GM23338 (cell line): ENCODE measurements around the gene LMBRD1. TPM values are rescaled to one million over a fixed set of nuclear protein-coding genes. Genes with fewer than 3 reads are reported as not detected.

Experiments used
- ATAC-seq: fragments of 200-7000 bp; cut with Tn5 transposase; 3 replicates; pipeline ENCODE4 v1.9.1; 2020
- DNase-seq: peaks from one replicate; pipeline ENCODE4 v3.0.0-alpha.2; 2015; ENCODE audit warnings: low spot score
- H2AFZ ChIP-seq: fragments of 200-600 bp; sonication (generic); 2 replicates; pipeline ENCODE4 v1.8.0; 2016; ENCODE audit warnings: antibody characterized with exemption, mild to moderate bottlenecking, moderate library complexity
- H3F3A ChIP-seq: fragments of 200-600 bp; sonication (generic); replicated peaks from 2 replicates; pipeline ENCODE4 v1.8.0; 2017; ENCODE audit warnings: antibody characterized with exemption, mixed run types, low read depth
- H3K27ac ChIP-seq: fragments of 200-600 bp; sonication (generic); 2 replicates; pipeline ENCODE4 v1.6.1; 2016; ENCODE audit warnings: low read depth
- H3K27me3 ChIP-seq: fragments of 200-600 bp; sonication (generic); 2 replicates; pipeline ENCODE4 v1.8.0; 2016; ENCODE audit warnings: mild to moderate bottlenecking, mixed run types, moderate library complexity; ENCODE audit not compliant: insufficient read depth
- H3K36me3 ChIP-seq: fragments of 200-600 bp; sonication (generic); 2 replicates; pipeline ENCODE4 v1.8.0; 2016; ENCODE audit warnings: mild to moderate bottlenecking; ENCODE audit not compliant: insufficient read depth
- H3K4me1 ChIP-seq: fragments of 200-600 bp; sonication (generic); 2 replicates; pipeline ENCODE4 v1.8.0; 2016; ENCODE audit warnings: mild to moderate bottlenecking, moderate library complexity; ENCODE audit not compliant: insufficient read depth
- H3K4me2 ChIP-seq: fragments of 200-600 bp; sonication (generic); 2 replicates; pipeline ENCODE4 v1.7.1; 2017; ENCODE audit warnings: mixed run types
- H3K4me3 ChIP-seq: fragments of 200-600 bp; sonication (generic); 2 replicates; pipeline ENCODE4 v1.6.1; 2016; ENCODE audit warnings: mixed run types
- H3K79me2 ChIP-seq: fragments of 200-600 bp; sonication (generic); replicated peaks from 2 replicates; pipeline ENCODE4 v1.8.0; 2017; ENCODE audit warnings: mild to moderate bottlenecking; ENCODE audit not compliant: insufficient read depth
- H3K9me2 ChIP-seq: fragments of 200-600 bp; sonication (generic); 2 replicates; pipeline ENCODE4 v1.8.0; 2017; ENCODE audit not compliant: insufficient read depth
- H4K20me1 ChIP-seq: fragments of 200-600 bp; sonication (generic); replicated peaks from 2 replicates; pipeline ENCODE4 v1.8.0; 2017; ENCODE audit warnings: mild to moderate bottlenecking; ENCODE audit not compliant: insufficient read depth
- H3K27ac Mint-ChIP-seq: 2 replicates; pipeline ENCODE4 v1.8.0; 2020; ENCODE audit warnings: inconsistent platforms, mild to moderate bottlenecking, moderate library complexity, mixed read lengths
- H3K27me3 Mint-ChIP-seq: 3 replicates; pipeline ENCODE4 v1.8.0; 2022; ENCODE audit warnings: low read depth, mild to moderate bottlenecking, moderate library complexity, mixed read lengths, inconsistent platforms; ENCODE audit not compliant: insufficient read depth, poor library complexity
- H3K36me3 Mint-ChIP-seq: 3 replicates; pipeline ENCODE4 v1.8.0; 2021; ENCODE audit warnings: low read depth, mild to moderate bottlenecking, inconsistent platforms, moderate library complexity, mixed read lengths
- H3K4me1 Mint-ChIP-seq: 3 replicates; pipeline ENCODE4 v1.8.0; 2020; ENCODE audit warnings: mild to moderate bottlenecking, inconsistent platforms, mixed read lengths
- H3K4me3 Mint-ChIP-seq: 3 replicates; pipeline ENCODE4 v1.8.0; 2021; ENCODE audit warnings: moderate library complexity, mild to moderate bottlenecking, inconsistent platforms, mixed read lengths
- H3K9me3 Mint-ChIP-seq: 3 replicates; pipeline ENCODE4 v1.8.0; 2020; ENCODE audit warnings: moderate library complexity, mild to moderate bottlenecking, inconsistent platforms, mixed read lengths
- EZH2phosphoT487 ChIP-seq: fragments of 200-600 bp; sonication (generic); IDR thresholded peaks from one replicate; pipeline ENCODE4 v1.8.1; 2018; ENCODE audit warnings: antibody characterized with exemption; ENCODE audit not compliant: unreplicated experiment
- JUNB ChIP-seq: IDR thresholded peaks from one replicate; pipeline ENCODE4 v1.6.1; 2016; ENCODE audit warnings: antibody characterized with exemption; ENCODE audit not compliant: unreplicated experiment
- NANOG ChIP-seq: IDR thresholded peaks from 2 replicates; pipeline ENCODE4 v1.6.1; 2016; ENCODE audit warnings: antibody characterized with exemption, borderline replicate concordance
- ZNF462 ChIP-seq: fragments of 250-450 bp; sonication (Bioruptor Pico); IDR thresholded peaks from 2 replicates; pipeline ENCODE4 v1.5.0; 2020; ENCODE audit warnings: mild to moderate bottlenecking, moderate library complexity
- polyA plus RNA-seq: library from polyadenylated mRNA; unstranded; fragments of >200 nt; fragmentation: Nextera tagmentation; extraction: Ambion mirVana; gene quantifications from 2 replicates; pipeline ENCODE4 v1.2.1, GENCODE V29; 2016
- total RNA-seq: library from RNA; depleted of rRNA; stranded (reverse); fragments of >200 nt; shearing (Covaris generic); gene quantifications from 2 replicates; pipeline ENCODE4 v1.2.3, GENCODE V29; 2014
- TF ChIP-seq, protein P1 (sequence below): IDR thresholded peaks from 2 replicates; pipeline ENCODE4 v1.6.1; 2016; ENCODE audit warnings: antibody characterized with exemption

LMBRD1 gene
- total and polyA plus RNA-seq, 2 experiments from 2014 or later: 20.3 to 21.0 TPM

DNA sequence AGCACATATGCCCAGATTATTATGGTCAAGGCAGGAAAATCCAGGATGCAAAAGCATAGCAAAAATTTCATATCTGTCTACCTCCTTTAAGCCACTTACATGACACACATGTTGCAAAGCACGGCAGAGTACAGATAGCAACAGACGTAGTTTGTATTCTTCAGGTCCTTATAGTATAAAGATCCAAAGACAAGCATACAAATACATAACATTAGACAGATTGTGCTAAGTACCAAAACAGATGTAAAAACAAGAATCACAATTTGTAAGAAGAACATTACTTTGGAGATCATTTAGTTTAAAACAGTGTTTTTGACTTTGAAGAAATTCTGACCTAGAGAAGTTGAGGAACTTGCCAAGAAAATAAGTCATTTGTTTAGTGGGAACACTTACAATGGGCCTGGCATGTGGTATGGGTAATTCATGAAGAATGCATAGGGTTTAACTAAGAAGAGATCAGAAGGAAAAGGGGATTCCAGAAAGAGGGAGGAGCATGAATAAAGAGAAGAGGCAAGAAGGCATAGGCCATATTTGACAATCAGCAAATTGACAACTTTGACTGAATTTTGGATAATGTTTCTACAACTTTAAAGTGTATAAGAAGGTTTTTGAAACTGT, 30.6 kb upstream of the LMBRD1 start:
- H3K4me2 ChIP-seq: no peak overlapping the region
- H3K4me1 Mint-ChIP-seq: peaks cover 5% of the 10 kb centered on the region
- H3K4me3 ChIP-seq: no peak overlapping the region
- no peak for TF ChIP-seq EZH2phosphoT487
- TF ChIP-seq, protein P1, sequence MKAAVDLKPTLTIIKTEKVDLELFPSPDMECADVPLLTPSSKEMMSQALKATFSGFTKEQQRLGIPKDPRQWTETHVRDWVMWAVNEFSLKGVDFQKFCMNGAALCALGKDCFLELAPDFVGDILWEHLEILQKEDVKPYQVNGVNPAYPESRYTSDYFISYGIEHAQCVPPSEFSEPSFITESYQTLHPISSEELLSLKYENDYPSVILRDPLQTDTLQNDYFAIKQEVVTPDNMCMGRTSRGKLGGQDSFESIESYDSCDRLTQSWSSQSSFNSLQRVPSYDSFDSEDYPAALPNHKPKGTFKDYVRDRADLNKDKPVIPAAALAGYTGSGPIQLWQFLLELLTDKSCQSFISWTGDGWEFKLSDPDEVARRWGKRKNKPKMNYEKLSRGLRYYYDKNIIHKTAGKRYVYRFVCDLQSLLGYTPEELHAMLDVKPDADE: no peak
- no peak for TF ChIP-seq ZNF462 (CRISPR knock-in tag)
- no peak for TF ChIP-seq JUNB
- TF ChIP-seq NANOG: no peak
- H3K9me3 Mint-ChIP-seq: no peaks in the 10 kb centered on the region
- no peaks in the 10 kb centered on the region for H3K79me2 ChIP-seq
- ATAC-seq: no peak
- H3K36me3 ChIP-seq: no peaks in the 10 kb centered on the region
- DNase-seq: peak; percentile 27
- H3K9me2 ChIP-seq: no peaks in the 10 kb centered on the region
- no peak overlapping the region for H3K4me3 Mint-ChIP-seq
- H2AFZ ChIP-seq: no peak overlapping the region; the same call in 1 of the 2 replicates
- no peaks in the 10 kb centered on the region for H4K20me1 ChIP-seq
- H3K27me3 ChIP-seq: no peaks in the 10 kb centered on the region
- H3K27ac Mint-ChIP-seq: no peak overlapping the region
- H3K27me3 Mint-ChIP-seq: no peaks in the 10 kb centered on the region
- no peaks in the 10 kb centered on the region for H3K36me3 Mint-ChIP-seq
- H3F3A ChIP-seq: no peaks in the 10 kb centered on the region
- H3K27ac ChIP-seq: no peak overlapping the region
- no peaks in the 10 kb centered on the region for H3K4me1 ChIP-seq
